ENCODE measurements around the gene EPHB1. TPM values are rescaled to one million over a fixed set of nuclear protein-coding genes. Genes with fewer than 3 reads are reported as not detected.
"Not testable (repeated sequence)": the region's sequence is repeated elsewhere in the genome, so short reads cannot be mapped to it uniquely, and the experiment has no call there.

EPHB1 gene
- total and polyA plus RNA-seq, 8 donors = 0.02 to 1.4 (median 0.43) TPM

DNA sequence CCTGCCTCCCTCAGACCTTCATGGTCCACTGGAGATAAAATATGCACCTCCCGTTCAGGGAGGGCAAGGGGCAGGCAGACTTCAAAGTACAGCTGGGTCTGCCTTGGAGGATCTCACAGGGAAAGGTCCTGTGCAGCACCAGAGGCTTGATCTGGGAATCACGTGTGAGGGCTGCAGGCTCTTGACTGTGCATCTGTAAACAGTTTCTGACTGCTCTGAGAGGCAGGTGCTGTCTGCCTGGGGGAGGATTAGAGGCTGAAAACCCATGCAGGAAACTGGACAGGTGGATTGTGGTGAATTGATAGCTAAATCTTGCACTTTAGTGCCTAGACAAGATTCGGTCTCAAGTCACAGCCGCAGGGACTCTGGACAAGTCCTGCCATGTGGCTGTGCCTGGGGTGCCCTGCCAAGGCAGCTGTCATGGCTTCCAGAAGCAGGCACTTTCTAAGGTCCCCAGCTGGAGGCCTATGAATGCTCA is 239.3 kb downstream of the EPHB1 start:
- ATAC-seq (no peak), FAIRE-seq (no peak), DNase-seq (no peak)
- no peaks in the 10 kb centered on the region for H3K9me3 ChIP-seq
- H3K4me1 ChIP-seq = no peaks in the 10 kb centered on the region
- peaks cover 0 to 5% (median 2%) of the 10 kb centered on the region in 4 donors for H3K27me3 ChIP-seq
- H3K27ac ChIP-seq = no peak overlapping the region
- H3K36me3 ChIP-seq = no peaks in the 10 kb centered on the region
- TF ChIP-seq, protein P1, sequence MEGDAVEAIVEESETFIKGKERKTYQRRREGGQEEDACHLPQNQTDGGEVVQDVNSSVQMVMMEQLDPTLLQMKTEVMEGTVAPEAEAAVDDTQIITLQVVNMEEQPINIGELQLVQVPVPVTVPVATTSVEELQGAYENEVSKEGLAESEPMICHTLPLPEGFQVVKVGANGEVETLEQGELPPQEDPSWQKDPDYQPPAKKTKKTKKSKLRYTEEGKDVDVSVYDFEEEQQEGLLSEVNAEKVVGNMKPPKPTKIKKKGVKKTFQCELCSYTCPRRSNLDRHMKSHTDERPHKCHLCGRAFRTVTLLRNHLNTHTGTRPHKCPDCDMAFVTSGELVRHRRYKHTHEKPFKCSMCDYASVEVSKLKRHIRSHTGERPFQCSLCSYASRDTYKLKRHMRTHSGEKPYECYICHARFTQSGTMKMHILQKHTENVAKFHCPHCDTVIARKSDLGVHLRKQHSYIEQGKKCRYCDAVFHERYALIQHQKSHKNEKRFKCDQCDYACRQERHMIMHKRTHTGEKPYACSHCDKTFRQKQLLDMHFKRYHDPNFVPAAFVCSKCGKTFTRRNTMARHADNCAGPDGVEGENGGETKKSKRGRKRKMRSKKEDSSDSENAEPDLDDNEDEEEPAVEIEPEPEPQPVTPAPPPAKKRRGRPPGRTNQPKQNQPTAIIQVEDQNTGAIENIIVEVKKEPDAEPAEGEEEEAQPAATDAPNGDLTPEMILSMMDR (IDR thresholded peaks at IDR 0.05) = no peak
- intact Hi-C loops (cut with DNase I) = no loop called here
- no peak overlapping the region for H3K4me3 ChIP-seq
- WGBS, 2 donors = 34 to 35% methylated on average over 4 of the region's 4 CpGs

DNA sequence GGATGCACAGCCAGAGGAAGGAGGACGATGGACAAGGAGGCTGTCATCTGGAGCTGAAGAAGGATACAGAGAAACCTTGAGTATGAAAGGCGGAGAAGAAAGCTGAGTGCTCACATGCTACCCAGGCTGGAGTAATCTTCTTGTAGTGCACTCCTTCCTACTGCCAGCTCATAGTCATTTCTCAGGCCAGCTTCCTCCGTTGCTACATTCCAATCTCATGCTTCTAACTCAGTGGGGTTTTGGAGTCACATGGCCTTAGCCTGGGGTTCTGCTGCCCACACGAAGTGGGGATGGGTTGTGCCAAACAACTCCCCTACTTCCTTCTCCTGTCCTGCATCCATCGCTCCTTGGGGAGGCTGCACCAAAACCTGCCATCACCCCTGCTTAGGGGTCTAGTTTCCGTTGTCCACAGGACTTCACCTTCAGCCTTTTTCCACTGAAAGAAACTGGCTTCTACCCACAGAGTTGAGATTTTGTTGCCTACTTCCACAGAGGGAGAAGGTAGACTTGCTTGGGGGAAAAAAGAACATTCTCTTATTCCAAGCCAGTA is 239.9 kb downstream of the EPHB1 start:
- Histone ChIP-seq H3K27me3 (peaks cover 0 to 5% (median 2%) of the 10 kb centered on the region in 4 donors), H3K4me1 (no peaks in the 10 kb centered on the region), H3K27ac (no peak overlapping the region), H3K36me3 (no peaks in the 10 kb centered on the region), H3K4me3 (no peak overlapping the region), H3K9me3 (no peaks in the 10 kb centered on the region)
- intact Hi-C loops (cut with DNase I) = no loop called here
- TF ChIP-seq, protein P1 (IDR thresholded peaks at IDR 0.05) = no peak
- WGBS, 2 donors = 62 to 65% methylated on average over 6 of the region's 6 CpGs
- no peak for ATAC-seq
- no peak for FAIRE-seq
- DNase-seq = no peak

DNA sequence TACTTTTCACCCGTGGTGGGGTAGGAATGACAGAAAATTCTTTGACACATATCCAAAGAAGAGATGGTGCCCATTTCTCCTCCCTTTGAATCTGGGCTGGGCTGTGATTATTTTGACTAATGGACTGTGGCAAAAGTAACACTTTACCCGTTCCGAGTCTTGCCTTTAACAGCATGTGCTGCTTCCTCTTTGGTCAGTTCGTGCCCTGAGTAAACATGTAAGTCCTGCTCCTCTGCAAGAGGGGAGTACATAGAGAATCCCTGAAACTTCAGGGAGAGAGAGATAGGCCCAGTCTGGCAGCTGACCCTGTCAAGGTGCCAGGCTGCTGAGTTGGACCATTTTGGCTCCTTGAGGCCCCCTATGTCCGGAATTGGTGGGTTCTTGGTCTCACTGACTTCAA is 243.1 kb downstream of the EPHB1 start:
- Histone ChIP-seq H3K36me3 (no peaks in the 10 kb centered on the region), H3K9me3 (no peaks in the 10 kb centered on the region), H3K4me1 (no peaks in the 10 kb centered on the region), H3K4me3 (no peak overlapping the region), H3K27me3 (peaks cover 0 to 1% (median 0%) of the 10 kb centered on the region in 4 donors), H3K27ac (no peak overlapping the region)
- no peak for ATAC-seq
- intact Hi-C loops (cut with DNase I) = no loop called here
- no peak for DNase-seq
- TF ChIP-seq, protein P1 (IDR thresholded peaks at IDR 0.05) = no peak
- whole genome bisulfite sequencing, 2 donors = 57 to 58% methylated on average over 5 of the region's 5 CpGs
- no peak for FAIRE-seq

DNA sequence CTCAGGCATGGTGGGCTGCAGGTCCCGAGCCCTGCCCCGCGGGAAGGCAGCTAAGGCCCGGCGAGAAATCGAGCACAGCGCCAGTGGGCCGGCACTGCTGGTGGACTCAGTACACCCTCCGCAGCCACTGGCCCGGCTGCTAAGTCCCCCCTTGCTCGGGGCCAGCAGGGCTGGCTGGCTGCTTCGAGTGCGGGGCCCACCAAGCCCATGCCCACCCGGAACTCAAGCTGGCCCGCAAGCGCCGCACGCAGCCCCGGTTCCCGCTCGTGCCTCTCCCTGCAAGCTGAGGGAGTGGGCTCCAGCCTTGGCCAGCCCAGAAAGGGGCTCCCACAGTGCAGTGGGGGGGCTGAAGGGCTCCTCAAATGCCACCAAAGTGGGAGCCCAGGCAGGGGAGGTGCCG is 244.5 kb downstream of the EPHB1 start:
- ATAC-seq; intact Hi-C loops (cut with DNase I); FAIRE-seq; H3K4me3 ChIP-seq; H3K9me3 ChIP-seq; H3K27ac ChIP-seq; H3K27me3 ChIP-seq; H3K36me3 ChIP-seq; H3K4me1 ChIP-seq; DNase-seq: not testable (repeated sequence)
- 91 to 97% methylated on average over 20 to 22 of the region's 22 CpGs for WGBS, 2 donors

DNA sequence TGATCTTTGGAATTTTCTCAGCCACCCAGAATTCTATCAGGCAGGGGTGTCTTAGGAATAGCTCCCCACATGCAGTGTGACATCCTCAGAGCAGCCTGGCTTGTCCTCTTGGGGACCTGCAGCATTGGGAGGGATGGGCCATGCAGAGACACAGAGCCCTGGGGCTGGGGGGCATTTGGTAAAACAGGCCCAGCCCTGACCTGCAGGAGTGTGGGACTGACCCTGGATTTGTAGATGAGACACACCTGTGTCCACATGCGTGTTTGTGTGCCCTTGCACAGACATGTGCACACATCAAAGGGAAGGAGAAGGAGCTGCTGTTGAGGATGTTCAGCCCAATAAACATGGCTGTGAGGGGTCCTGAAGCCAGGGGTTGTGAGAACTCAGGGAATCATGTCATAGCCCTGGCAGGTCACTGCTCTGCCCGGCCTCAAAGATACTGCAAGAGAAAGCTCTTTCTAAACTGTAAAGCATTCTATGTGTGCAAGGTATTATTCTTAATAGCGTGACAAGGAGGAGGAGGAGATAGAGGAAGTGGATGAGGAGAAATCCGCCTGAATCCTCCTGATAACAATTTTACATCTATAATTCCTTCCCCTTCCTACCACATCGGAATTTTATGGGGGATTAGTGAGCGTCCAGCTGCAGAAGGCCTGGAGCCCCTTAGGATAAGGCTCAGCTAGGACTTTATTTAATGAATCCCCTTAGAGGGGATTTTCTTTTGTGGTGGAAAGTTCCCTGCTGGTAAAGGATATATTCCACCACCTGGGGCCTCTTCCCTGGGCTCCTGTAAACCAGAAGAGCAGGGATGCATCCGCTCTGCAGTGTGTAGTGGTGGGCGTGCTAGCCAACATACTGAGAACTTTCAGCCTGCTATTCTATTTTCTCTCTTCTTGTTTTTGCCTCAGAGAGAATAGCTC is 245.5 kb downstream of the EPHB1 start:
- Histone ChIP-seq H3K9me3 (no peaks in the 10 kb centered on the region), H3K27me3 (no peaks in the 10 kb centered on the region), H3K4me3 (no peak overlapping the region), H3K4me1 (no peaks in the 10 kb centered on the region), H3K27ac (no peak overlapping the region), H3K36me3 (no peaks in the 10 kb centered on the region)
- intact Hi-C loops (cut with DNase I) = no loop called here
- TF ChIP-seq, protein P1 (IDR thresholded peaks at IDR 0.05) = no peak
- ATAC-seq (no peak), DNase-seq (no peak), FAIRE-seq (no peak)
- 80 to 89% methylated on average over 8 of the region's 8 CpGs for WGBS, 2 donors
